DND-41 (cell line): Measurements from ENCODE around the gene ACSL4.
A peak's percentile ranks its signal among the peaks of the same experiment; 100 is the strongest.

Experiments
- ATAC-seq: fragments of 200-7000 bp; cut with Tn5 transposase; 3 replicates; pipeline ENCODE4 v1.9.1; 2021; ENCODE audit warnings: low read depth; ENCODE audit not compliant: insufficient read depth
- DNase-seq: peaks from one replicate; pipeline ENCODE4 v3.0.0-alpha.2; 2020
- H2AFZ ChIP-seq: 2 replicates; pipeline ENCODE4 v1.6.0; 2012; ENCODE audit warnings: low read depth, low read length
- H3K27ac ChIP-seq: 2 replicates; pipeline ENCODE4 v1.5.1; 2012; ENCODE audit warnings: low read length, inconsistent platforms
- H3K27me3 ChIP-seq: fragments of 200-600 bp; sonication (generic); 2 replicates; pipeline ENCODE4 v1.6.0; 2012; ENCODE audit warnings: low read length, mild to moderate bottlenecking, inconsistent platforms; ENCODE audit not compliant: insufficient read depth, poor library complexity
- H3K36me3 ChIP-seq: 2 replicates; pipeline ENCODE4 v1.5.1; 2012; ENCODE audit warnings: low read length, inconsistent platforms; ENCODE audit not compliant: insufficient read depth
- H3K4me1 ChIP-seq: 2 replicates; pipeline ENCODE4 v1.5.1; 2012; ENCODE audit warnings: mild to moderate bottlenecking, low read length; ENCODE audit not compliant: insufficient read depth
- H3K4me2 ChIP-seq: 2 replicates; pipeline ENCODE4 v1.6.0; 2012; ENCODE audit warnings: mild to moderate bottlenecking, moderate library complexity, low read length, inconsistent platforms; ENCODE audit not compliant: insufficient read depth
- H3K4me3 ChIP-seq, 2 experiments: fragments of 200-600 bp in 1 of 2; shearing (Covaris generic) in 1 of 2; 2 replicates each; pipeline ENCODE4 v1.5.1; 2012 to 2016; ENCODE audit warnings: inconsistent platforms in 2 of 2, low read length in 2 of 2, mild to moderate bottlenecking in 2 of 2, low read depth in 1 of 2, moderate library complexity in 1 of 2
- H3K79me2 ChIP-seq: 2 replicates; pipeline ENCODE4 v1.6.0; 2012; ENCODE audit warnings: low read length, inconsistent platforms; ENCODE audit not compliant: insufficient read depth
- H3K9ac ChIP-seq: 2 replicates; pipeline ENCODE4 v1.6.0; 2012; ENCODE audit warnings: low read depth, mild to moderate bottlenecking, inconsistent platforms, low read length, moderate library complexity
- H3K9me3 ChIP-seq: 2 replicates; pipeline ENCODE4 v1.5.1; 2012; ENCODE audit warnings: low read length, moderate library complexity, mild to moderate bottlenecking, inconsistent platforms; ENCODE audit not compliant: insufficient read depth, severe bottlenecking
- H4K20me1 ChIP-seq: 2 replicates; pipeline ENCODE4 v1.6.0; 2012; ENCODE audit warnings: low read length; ENCODE audit not compliant: insufficient read depth
- EZH2 ChIP-seq: IDR thresholded peaks from 3 replicates; pipeline ENCODE4 v1.6.1; 2012; ENCODE audit warnings: borderline replicate concordance, low read depth, mild to moderate bottlenecking, moderate library complexity, low read length, inconsistent platforms; ENCODE audit not compliant: severe bottlenecking
- TF ChIP-seq, protein P1 (sequence below): IDR thresholded peaks from 2 replicates; pipeline ENCODE4 v1.5.1; 2012; ENCODE audit warnings: borderline replicate concordance, low read length, moderate library complexity, mild to moderate bottlenecking; ENCODE audit not compliant: poor library complexity, severe bottlenecking; ENCODE audit errors: extremely low read depth

The ACSL4 gene

DNA sequence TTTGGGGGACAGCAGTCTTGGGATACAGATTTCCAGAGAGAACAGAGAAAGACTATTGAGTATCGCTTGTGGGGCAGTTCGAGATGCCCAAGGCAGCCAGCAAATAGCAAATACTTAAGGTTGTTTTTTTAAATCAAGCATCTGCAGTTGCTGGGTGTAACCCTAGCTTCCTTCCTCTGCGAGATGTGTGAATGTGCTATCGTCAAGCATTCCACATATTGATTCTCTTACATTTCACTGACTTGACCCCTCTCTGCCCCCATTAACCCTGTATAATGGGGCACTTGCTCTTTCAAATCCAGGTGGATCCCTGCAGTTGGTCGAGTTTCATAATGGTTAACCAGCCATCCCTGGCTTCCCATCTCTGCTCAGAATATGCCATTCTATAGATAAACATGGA is 131.6 kb downstream of the ACSL4 start:
- DNase-seq (no peak), ATAC-seq (no peak)
- no peak for TF ChIP-seq EZH2
- TF ChIP-seq, protein P1, sequence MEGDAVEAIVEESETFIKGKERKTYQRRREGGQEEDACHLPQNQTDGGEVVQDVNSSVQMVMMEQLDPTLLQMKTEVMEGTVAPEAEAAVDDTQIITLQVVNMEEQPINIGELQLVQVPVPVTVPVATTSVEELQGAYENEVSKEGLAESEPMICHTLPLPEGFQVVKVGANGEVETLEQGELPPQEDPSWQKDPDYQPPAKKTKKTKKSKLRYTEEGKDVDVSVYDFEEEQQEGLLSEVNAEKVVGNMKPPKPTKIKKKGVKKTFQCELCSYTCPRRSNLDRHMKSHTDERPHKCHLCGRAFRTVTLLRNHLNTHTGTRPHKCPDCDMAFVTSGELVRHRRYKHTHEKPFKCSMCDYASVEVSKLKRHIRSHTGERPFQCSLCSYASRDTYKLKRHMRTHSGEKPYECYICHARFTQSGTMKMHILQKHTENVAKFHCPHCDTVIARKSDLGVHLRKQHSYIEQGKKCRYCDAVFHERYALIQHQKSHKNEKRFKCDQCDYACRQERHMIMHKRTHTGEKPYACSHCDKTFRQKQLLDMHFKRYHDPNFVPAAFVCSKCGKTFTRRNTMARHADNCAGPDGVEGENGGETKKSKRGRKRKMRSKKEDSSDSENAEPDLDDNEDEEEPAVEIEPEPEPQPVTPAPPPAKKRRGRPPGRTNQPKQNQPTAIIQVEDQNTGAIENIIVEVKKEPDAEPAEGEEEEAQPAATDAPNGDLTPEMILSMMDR, result no peak
- H3K27me3 ChIP-seq, result no peaks in the 10 kb centered on the region
- H3K36me3 ChIP-seq, result no peaks in the 10 kb centered on the region
- no peaks in the 10 kb centered on the region for H4K20me1 ChIP-seq
- H3K27ac ChIP-seq, result no peak overlapping the region
- no peak overlapping the region for H3K4me3 ChIP-seq
- H3K4me2 ChIP-seq, result no peak overlapping the region
- no peaks in the 10 kb centered on the region for H3K9me3 ChIP-seq
- no peaks in the 10 kb centered on the region for H3K4me1 ChIP-seq
- H2AFZ ChIP-seq, result no peak overlapping the region
- H3K9ac ChIP-seq, result no peak overlapping the region
- H3K79me2 ChIP-seq, result no peaks in the 10 kb centered on the region

DNA sequence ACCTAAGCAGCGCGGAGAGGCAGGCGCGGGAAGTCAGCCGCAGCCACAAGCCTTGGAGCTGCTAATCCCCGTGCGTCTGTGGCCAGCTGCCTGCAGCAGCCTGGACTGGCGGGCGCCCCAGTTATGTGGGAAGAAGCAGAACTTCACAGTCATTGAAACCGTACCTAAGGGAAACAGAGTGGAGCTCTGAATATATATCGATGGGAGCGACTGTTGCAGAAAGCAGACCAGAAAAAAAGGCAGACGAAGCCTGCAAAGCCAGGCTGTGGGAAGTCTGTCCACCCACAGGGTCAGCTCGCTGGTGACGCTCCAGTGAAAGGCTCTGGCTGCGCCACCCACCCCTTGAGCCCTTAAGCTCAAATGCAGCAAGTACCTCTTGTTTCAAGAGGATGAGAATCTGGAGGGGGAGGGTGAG is 132.8 kb downstream of the ACSL4 start:
- no peaks in the 10 kb centered on the region for H3K9me3 ChIP-seq
- no peaks in the 10 kb centered on the region for H4K20me1 ChIP-seq
- H3K36me3 ChIP-seq, result no peaks in the 10 kb centered on the region
- no peak for TF ChIP-seq EZH2
- TF ChIP-seq, protein P1, result no peak
- no peak overlapping the region for H3K4me2 ChIP-seq
- no peak overlapping the region for H3K9ac ChIP-seq
- no peak overlapping the region for H2AFZ ChIP-seq
- H3K4me3 ChIP-seq, result no peak overlapping the region
- H3K27ac ChIP-seq, result no peak overlapping the region
- no peaks in the 10 kb centered on the region for H3K79me2 ChIP-seq
- no peaks in the 10 kb centered on the region for H3K4me1 ChIP-seq
- DNase-seq, result peak; percentile 25
- ATAC-seq, result peak; percentile 82
- no peaks in the 10 kb centered on the region for H3K27me3 ChIP-seq

DNA sequence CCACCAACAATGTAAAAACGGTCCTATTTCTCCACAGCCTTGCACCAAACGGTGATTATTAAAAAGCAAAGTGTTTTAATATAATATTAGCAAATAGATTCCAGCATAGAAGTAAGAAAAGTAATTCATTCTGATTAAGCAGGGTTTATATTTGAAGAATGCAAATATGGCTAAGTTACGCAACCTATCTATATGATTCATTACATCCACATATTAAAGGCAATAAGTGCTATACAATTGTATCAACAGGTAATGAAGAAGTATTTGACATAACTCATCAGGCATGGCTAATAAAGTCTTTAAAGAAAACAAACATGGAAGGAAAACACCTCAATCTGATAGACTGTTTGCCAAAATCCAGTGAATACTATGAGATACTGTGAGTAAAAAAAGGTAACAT is 137.0 kb downstream of the ACSL4 start:
- H3K79me2 ChIP-seq, result no peaks in the 10 kb centered on the region
- ATAC-seq (no peak), DNase-seq (no peak)
- H4K20me1 ChIP-seq, result no peaks in the 10 kb centered on the region
- no peaks in the 10 kb centered on the region for H3K4me1 ChIP-seq
- no peak overlapping the region for H2AFZ ChIP-seq
- H3K27ac ChIP-seq, result no peak overlapping the region
- H3K4me2 ChIP-seq, result no peak overlapping the region
- H3K27me3 ChIP-seq, result no peaks in the 10 kb centered on the region
- no peaks in the 10 kb centered on the region for H3K9me3 ChIP-seq
- no peak overlapping the region for H3K9ac ChIP-seq
- no peak overlapping the region for H3K4me3 ChIP-seq
- TF ChIP-seq, protein P1, result no peak
- TF ChIP-seq EZH2, result no peak
- H3K36me3 ChIP-seq, result no peaks in the 10 kb centered on the region
